Measurements from ENCODE around the gene KCNQ1. TPM values are rescaled to one million over a fixed set of nuclear protein-coding genes. Genes with fewer than 3 reads are reported as not detected.

The KCNQ1 gene
- total and polyA plus RNA-seq, 8 donors, result 7.1 to 37.7 (median 9.9) TPM

DNA sequence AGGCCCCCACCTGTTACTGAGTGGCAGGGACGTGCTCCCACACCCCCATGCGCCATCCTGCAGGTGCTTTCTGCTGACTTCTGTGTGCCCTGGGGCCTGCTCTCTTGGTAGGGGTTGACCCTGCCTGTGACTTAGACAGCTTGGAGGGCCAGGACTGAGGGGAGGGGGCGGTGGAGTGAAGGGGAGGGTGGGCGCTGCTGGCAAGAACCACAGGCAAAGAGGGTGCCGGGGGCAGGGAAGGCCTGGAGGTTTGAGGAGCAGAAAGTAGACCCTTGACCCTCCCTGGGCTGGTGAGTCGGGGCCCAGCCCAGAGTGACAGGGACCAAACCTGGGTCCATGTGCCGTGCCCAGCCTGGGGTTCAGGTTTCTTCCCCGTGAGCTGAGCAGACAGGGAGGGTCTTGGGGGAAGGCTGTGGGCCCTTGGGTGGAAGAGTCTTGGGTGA, 17.8 kb downstream of the KCNQ1 start:
- no peak for DNase-seq
- intact Hi-C loops (cut with DNase I), result no loop called here
- peak overlapping the region; percentile 50 to 59 for H3K27ac ChIP-seq
- ATAC-seq, result no peak
- no peaks in the 10 kb centered on the region for H3K27me3 ChIP-seq
- H3K9me3 ChIP-seq, result no peaks in the 10 kb centered on the region
- TF ChIP-seq, protein P1, sequence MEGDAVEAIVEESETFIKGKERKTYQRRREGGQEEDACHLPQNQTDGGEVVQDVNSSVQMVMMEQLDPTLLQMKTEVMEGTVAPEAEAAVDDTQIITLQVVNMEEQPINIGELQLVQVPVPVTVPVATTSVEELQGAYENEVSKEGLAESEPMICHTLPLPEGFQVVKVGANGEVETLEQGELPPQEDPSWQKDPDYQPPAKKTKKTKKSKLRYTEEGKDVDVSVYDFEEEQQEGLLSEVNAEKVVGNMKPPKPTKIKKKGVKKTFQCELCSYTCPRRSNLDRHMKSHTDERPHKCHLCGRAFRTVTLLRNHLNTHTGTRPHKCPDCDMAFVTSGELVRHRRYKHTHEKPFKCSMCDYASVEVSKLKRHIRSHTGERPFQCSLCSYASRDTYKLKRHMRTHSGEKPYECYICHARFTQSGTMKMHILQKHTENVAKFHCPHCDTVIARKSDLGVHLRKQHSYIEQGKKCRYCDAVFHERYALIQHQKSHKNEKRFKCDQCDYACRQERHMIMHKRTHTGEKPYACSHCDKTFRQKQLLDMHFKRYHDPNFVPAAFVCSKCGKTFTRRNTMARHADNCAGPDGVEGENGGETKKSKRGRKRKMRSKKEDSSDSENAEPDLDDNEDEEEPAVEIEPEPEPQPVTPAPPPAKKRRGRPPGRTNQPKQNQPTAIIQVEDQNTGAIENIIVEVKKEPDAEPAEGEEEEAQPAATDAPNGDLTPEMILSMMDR (IDR thresholded peaks at IDR 0.05), result no peak
- H3K36me3 ChIP-seq, result no peaks in the 10 kb centered on the region
- peaks cover 0 to 6% of the 10 kb centered on the region in 2 donors for H3K4me1 ChIP-seq
- no peak overlapping the region for H3K4me3 ChIP-seq

DNA sequence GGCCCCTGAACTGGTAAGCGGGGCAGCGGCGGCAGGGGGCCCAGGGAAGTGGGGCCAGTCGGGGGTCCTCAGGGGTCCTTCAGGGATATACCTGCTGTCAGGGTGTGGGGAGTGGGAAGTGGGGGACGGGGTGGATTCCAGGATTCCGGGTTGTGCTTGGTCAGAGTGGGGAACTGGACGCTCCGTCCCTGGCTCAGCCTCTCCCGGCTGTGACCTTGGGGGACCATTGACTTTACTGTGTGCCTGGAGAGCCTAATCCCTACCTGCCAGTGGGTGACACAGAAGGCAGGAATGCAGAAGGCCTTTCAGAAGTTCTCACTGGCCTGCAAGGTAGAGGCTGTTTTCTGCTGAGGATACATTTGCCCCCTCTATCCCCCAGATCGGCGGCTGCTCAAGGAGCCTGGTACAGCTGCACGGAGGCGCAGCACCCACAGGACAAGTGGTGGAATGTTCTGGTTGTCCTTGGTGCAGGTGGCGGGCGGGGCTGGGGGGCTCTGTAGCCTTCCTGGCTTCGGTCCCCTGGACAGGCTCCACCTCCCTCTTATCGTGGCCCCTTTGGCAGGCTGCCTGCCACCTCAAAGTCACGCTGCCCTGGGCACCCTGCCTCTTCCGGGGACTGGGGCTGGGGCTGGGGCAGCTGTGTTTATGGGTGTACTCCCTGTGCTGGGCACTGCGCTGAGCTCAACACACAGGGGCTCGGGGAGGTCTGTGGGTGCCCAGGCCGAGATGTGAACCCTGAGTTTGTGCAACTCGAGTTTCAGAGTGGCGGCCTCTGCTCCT, 18.4 kb downstream of the KCNQ1 start:
- ATAC-seq, result peak; percentile 91
- no peaks in the 10 kb centered on the region for H3K36me3 ChIP-seq
- peak in 3 of 4 donors; percentile 75 to 90 (median 77) for DNase-seq
- H3K9me3 ChIP-seq, result no peaks in the 10 kb centered on the region
- H3K4me3 ChIP-seq, result no peak overlapping the region
- H3K27me3 ChIP-seq, result no peaks in the 10 kb centered on the region
- peak overlapping the region; percentile 50 to 59 for H3K27ac ChIP-seq
- H3K4me1 ChIP-seq, result peaks cover 0 to 10% of the 10 kb centered on the region in 2 donors
- TF ChIP-seq, protein P1 (IDR thresholded peaks at IDR 0.05), result no peak
- intact Hi-C loops (cut with DNase I), result no loop called here

DNA sequence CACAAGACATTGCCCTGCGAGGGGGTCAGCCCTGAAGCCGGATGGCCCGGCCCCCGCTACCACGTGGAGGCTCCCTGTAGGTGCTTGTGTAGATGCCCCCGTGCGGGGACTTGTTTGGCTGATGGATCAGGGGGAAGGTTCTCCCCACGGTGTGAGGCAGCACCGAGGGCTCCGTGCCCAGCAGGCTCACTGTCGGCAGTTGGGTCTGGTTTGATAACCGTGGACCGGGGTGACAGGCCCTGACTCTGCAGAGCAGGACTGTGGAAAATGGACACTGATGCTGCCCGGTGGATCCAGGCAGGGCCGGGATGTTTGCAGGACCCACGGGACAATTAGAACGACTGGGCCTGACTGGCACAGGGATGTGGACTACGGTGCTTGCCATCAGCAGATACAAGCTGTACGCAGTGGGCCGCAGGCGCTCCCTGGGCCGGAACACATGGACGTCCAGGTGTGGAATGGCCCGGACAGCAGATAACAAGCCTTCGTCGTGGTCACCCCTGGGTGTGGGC, 19.0 kb downstream of the KCNQ1 start:
- DNase-seq, result no peak
- intact Hi-C loops (cut with DNase I), result no loop called here
- TF ChIP-seq, protein P1 (IDR thresholded peaks at IDR 0.05), result no peak
- no peaks in the 10 kb centered on the region for H3K36me3 ChIP-seq
- peaks cover 0 to 10% of the 10 kb centered on the region in 2 donors for H3K4me1 ChIP-seq
- no peak overlapping the region for H3K4me3 ChIP-seq
- H3K27me3 ChIP-seq, result no peaks in the 10 kb centered on the region
- H3K27ac ChIP-seq, result peak overlapping the region; percentile 33 to 50
- no peaks in the 10 kb centered on the region for H3K9me3 ChIP-seq
- peak; percentile 20 for ATAC-seq

DNA sequence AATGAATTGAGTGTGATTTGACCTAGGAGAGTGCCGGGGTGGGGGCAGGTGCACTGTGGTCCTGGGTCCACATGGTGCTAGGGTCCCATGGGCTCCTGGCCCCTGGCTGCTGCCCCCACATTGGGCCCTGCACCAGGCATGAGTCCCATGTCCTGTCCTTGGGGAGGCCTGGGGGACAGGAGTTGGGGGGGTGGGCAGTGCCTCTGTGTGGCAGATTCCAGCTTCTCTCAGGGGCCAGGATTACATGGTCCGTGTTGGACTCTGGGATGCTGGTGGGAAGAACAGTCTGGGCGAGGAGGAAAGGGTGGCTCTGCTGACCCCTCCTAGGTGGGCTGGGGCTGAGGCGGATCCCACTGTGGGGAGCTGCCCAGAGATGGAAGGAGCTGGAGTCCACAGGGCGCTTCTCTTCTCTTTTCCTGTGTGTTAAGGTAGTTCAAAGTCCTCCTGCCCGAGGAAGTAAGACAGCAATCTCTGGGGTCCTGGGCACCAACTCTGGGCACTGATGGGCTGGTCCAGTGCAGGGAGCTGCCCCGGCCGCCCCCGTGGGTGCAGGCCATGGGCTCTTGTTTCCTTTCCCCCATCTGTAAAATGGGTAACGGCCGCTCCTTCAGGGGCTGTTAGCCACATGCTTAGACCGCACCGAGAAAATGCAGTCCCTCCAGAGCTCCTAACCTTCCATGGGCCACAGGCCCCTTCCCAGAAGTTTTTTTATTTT, 19.8 kb downstream of the KCNQ1 start:
- TF ChIP-seq, protein P1 (IDR thresholded peaks at IDR 0.05), result no peak
- no peak for DNase-seq
- Histone ChIP-seq H3K4me1 (peaks cover 0 to 10% of the 10 kb centered on the region in 2 donors), H3K27me3 (no peaks in the 10 kb centered on the region), H3K36me3 (no peaks in the 10 kb centered on the region), H3K27ac (no peak overlapping the region), H3K4me3 (no peak overlapping the region), H3K9me3 (no peaks in the 10 kb centered on the region)
- intact Hi-C loops (cut with DNase I), result no loop called here
- ATAC-seq, result no peak
